Ovary (tissue), 9 donors: Measurements from ENCODE around the gene SCG5. TPM values are rescaled to one million over a fixed set of nuclear protein-coding genes. Genes with fewer than 3 reads are reported as not detected.

Source experiments
- DNase-seq, 5 donors: peaks; one replicate each; pipeline ENCODE4 v3.0.0-alpha.2; 2019 to 2020
- H3K27ac ChIP-seq, 2 donors: fragments of 200-600 bp; one replicate each; pipeline versions ENCODE4 v1.5.1 to v1.8.0; 2019 to 2022
- H3K27me3 ChIP-seq: fragments of 200-600 bp; one replicate; pipeline ENCODE4 v1.8.0; 2022
- H3K36me3 ChIP-seq: fragments of 200-600 bp; sonication (generic); one replicate; pipeline ENCODE4 v1.5.1; 2019
- H3K4me1 ChIP-seq: one replicate; pipeline ENCODE4 v1.8.1; 2013; ENCODE audit warnings: mild to moderate bottlenecking, moderate library complexity; ENCODE audit not compliant: insufficient read depth
- H3K4me3 ChIP-seq: fragments of 200-600 bp; sonication (generic); one replicate; pipeline ENCODE4 v1.5.1; 2017
- H3K9me3 ChIP-seq, 2 donors: fragments of 200-600 bp in 1 of 2; sonication (generic) in 1 of 2; one replicate each; pipeline versions ENCODE4 v1.5.1 to v1.8.1; 2013 to 2019; ENCODE audit warnings: mild to moderate bottlenecking in 1 of 2, moderate library complexity in 1 of 2
- EP300 ChIP-seq: sonication (generic); formaldehyde crosslinking; IDR thresholded peaks from one replicate; pipeline ENCODE4 v1.6.1; 2017; ENCODE audit warnings: antibody characterized with exemption
- POLR2A ChIP-seq: fragments of 450-650 bp; IDR thresholded peaks from one replicate; pipeline ENCODE4 v1.6.1; 2017; ENCODE audit warnings: antibody characterized with exemption, mild to moderate bottlenecking, moderate library complexity
- WGBS, 3 donors: extraction: QIAGEN DNeasy Blood & Tissue Kit in 1 of 3; methylation state at CpG; one replicate each; pipeline versions ENCODE4 v1.1.5 to v1.1.7; 2013 to 2017; 5-methylcytosine and 5-hydroxymethylcytosine counted together
- intact Hi-C, 4 donors: fragments of 100-400 bp; cut with DNase I; formaldehyde crosslinking; loops; one replicate each; pipeline versions ENCODE4 v1.11.0 to v1.15.1; 2022 to 2023
- polyA plus RNA-seq, 2 donors: library from polyadenylated mRNA; stranded (reverse); fragments of 200-250 nt in 1 of 2; fragments of 350-450 nt in 1 of 2; fragmentation: Illumina TruSeq in 1 of 2; extraction: RNeasy Lipid Tissue Mini Kit (QIAGEN cat#74804) in 1 of 2; gene quantifications; one replicate each; pipeline ENCODE4 v1.2.3, GENCODE V29; 2013 to 2014
- total RNA-seq, 7 donors: library from RNA; depleted of rRNA in 2 of 7; stranded (reverse); fragments of >200 nt in 2 of 7; fragmentation: NEBNext Ultra II Directional in 3 of 7; extraction: Animal tissue kit (Norgen Biotek cat#: 25700) in 3 of 7; gene quantifications; one replicate each; pipeline versions ENCODE4 v1.1.0 to v1.2.4, GENCODE V29; 2016 to 2023
- TF ChIP-seq, protein P1 (sequence below), 3 donors: fragments of 450-650 bp in 2 of 3; fragments of 200-600 bp in 1 of 3; IDR thresholded peaks; one replicate each; pipeline versions ENCODE4 v1.5.1 to v1.8.0; 2016 to 2022; ENCODE audit warnings: antibody characterized with exemption in 3 of 3, mild to moderate bottlenecking in 1 of 3
- donor health status: DM: no; HTN: no; CAD: no; lungs with moderate emphysema.
- donor health status: DM: no; HTN: no; CAD: no.
- donor health status: Bipolar disorder and iron deficiency.
- donor health status: DM: yes; HTN: yes; CAD: no.
- donor health status: DM: no; HTN: no; CAD: no.
- donor health status: DM: yes; HTN: yes; CAD: no.

The SCG5 gene
- total and polyA plus RNA-seq, 9 donors: 0.63 to 34.1 (median 3.7) TPM; not detected in 1

DNA sequence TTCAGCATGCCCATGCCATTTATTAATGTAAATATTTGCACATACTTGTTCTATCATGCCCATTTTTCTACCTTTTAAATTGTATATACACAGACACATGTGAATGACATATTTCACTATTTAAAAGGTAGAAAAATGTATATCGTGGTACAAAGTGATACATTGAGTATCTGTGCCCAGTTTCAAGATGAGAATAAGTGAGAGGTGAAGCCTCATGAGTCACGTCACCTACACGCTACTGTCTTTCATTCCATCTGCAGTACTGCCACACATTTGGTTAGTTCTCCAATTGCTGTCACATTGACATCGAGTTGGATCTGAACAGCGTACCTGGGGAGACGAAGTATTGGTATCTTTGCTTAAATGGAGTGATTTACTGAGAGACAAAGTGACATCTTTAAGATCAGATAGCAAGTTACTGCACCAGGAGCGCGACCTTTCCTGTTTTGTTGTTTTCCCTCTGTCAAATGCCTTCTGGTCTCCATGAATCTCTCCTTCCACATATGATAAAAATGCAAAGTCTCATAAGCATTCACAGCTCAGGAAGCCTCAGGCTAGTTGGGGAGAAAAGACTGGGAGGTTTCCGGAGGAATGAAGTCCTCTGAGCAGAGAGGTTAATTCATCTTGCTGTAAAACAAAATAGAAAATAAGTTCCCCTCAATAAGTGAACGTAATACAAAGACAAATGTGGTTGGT is 88.3 kb downstream of the SCG5 start:
- DNase-seq: no peak
- TF ChIP-seq, protein P1, sequence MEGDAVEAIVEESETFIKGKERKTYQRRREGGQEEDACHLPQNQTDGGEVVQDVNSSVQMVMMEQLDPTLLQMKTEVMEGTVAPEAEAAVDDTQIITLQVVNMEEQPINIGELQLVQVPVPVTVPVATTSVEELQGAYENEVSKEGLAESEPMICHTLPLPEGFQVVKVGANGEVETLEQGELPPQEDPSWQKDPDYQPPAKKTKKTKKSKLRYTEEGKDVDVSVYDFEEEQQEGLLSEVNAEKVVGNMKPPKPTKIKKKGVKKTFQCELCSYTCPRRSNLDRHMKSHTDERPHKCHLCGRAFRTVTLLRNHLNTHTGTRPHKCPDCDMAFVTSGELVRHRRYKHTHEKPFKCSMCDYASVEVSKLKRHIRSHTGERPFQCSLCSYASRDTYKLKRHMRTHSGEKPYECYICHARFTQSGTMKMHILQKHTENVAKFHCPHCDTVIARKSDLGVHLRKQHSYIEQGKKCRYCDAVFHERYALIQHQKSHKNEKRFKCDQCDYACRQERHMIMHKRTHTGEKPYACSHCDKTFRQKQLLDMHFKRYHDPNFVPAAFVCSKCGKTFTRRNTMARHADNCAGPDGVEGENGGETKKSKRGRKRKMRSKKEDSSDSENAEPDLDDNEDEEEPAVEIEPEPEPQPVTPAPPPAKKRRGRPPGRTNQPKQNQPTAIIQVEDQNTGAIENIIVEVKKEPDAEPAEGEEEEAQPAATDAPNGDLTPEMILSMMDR (IDR thresholded peaks at IDR 0.05): no peak
- TF ChIP-seq POLR2A: no peak
- no peak for TF ChIP-seq EP300
- Histone ChIP-seq H3K4me3 (no peak overlapping the region), H3K4me1 (no peaks in the 10 kb centered on the region), H3K9me3 (no peaks in the 10 kb centered on the region), H3K36me3 (no peaks in the 10 kb centered on the region), H3K27ac (no peak overlapping the region), H3K27me3 (no peaks in the 10 kb centered on the region)
- 70 to 77% (median 71%) methylated on average over 10 of the region's 10 CpGs for WGBS, 3 donors
- intact Hi-C loops: no loop called here

DNA sequence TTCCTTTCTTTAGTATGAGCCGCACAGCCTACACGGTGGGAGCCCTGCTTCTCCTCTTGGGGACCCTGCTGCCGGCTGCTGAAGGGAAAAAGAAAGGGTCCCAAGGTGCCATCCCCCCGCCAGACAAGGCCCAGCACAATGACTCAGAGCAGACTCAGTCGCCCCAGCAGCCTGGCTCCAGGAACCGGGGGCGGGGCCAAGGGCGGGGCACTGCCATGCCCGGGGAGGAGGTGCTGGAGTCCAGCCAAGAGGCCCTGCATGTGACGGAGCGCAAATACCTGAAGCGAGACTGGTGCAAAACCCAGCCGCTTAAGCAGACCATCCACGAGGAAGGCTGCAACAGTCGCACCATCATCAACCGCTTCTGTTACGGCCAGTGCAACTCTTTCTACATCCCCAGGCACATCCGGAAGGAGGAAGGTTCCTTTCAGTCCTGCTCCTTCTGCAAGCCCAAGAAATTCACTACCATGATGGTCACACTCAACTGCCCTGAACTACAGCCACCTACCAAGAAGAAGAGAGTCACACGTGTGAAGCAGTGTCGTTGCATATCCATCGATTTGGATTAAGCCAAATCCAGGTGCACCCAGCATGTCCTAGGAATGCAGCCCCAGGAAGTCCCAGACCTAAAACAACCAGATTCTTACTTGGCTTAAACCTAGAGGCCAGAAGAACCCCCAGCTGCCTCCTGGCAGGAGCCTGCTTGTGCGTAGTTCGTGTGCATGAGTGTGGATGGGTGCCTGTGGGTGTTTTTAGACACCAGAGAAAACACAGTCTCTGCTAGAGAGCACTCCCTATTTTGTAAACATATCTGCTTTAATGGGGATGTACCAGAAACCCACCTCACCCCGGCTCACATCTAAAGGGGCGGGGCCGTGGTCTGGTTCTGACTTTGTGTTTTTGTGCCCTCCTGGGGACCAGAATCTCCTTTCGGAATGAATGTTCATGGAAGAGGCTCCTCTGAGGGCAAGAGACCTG is 89.5 kb downstream of the SCG5 start:
- 46 to 48% (median 48%) methylated on average over 27 of the region's 27 CpGs for WGBS, 3 donors
- intact Hi-C loops: no loop called here

DNA sequence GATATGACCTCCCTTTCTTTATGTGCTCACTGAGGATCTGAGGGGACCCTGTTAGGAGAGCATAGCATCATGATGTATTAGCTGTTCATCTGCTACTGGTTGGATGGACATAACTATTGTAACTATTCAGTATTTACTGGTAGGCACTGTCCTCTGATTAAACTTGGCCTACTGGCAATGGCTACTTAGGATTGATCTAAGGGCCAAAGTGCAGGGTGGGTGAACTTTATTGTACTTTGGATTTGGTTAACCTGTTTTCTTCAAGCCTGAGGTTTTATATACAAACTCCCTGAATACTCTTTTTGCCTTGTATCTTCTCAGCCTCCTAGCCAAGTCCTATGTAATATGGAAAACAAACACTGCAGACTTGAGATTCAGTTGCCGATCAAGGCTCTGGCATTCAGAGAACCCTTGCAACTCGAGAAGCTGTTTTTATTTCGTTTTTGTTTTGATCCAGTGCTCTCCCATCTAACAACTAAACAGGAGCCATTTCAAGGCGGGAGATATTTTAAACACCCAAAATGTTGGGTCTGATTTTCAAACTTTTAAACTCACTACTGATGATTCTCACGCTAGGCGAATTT is 91.2 kb downstream of the SCG5 start:
- Histone ChIP-seq H3K4me3 (no peak overlapping the region), H3K36me3 (no peaks in the 10 kb centered on the region), H3K27ac (no peak overlapping the region), H3K4me1 (no peaks in the 10 kb centered on the region), H3K27me3 (no peaks in the 10 kb centered on the region), H3K9me3 (no peaks in the 10 kb centered on the region)
- no peak for TF ChIP-seq EP300
- TF ChIP-seq POLR2A: no peak
- TF ChIP-seq, protein P1 (IDR thresholded peaks at IDR 0.05): no peak
- no peak for DNase-seq
- intact Hi-C loops: no loop called here
- 57 to 85% (median 66%) methylated on average over 6 of the region's 6 CpGs for WGBS, 3 donors

More for the DNA sequence above, 89.5 kb downstream of the SCG5 start:
- no peaks in the 10 kb centered on the region for H3K27me3 ChIP-seq
- H3K27ac ChIP-seq: no peak overlapping the region
- no peak overlapping the region for H3K4me3 ChIP-seq
- DNase-seq: peak in 1 of 5 donors; percentile 12
- H3K36me3 ChIP-seq: no peaks in the 10 kb centered on the region
- TF ChIP-seq, protein P1 (IDR thresholded peaks at IDR 0.05): no peak
- H3K4me1 ChIP-seq: no peaks in the 10 kb centered on the region
- H3K9me3 ChIP-seq: no peaks in the 10 kb centered on the region

DNA sequence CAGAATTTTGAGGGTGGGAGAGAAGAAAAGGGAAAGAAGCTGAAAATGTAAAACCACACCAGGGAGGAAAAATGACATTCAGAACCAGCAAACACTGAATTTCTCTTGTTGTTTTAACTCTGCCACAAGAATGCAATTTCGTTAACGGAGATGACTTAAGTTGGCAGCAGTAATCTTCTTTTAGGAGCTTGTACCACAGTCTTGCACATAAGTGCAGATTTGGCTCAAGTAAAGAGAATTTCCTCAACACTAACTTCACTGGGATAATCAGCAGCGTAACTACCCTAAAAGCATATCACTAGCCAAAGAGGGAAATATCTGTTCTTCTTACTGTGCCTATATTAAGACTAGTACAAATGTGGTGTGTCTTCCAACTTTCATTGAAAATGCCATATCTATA is 91.8 kb downstream of the SCG5 start:
- WGBS, 3 donors: 72 to 80% (median 79%) methylated on average over 3 of the region's 3 CpGs
- Histone ChIP-seq H3K27ac (no peak overlapping the region), H3K36me3 (no peaks in the 10 kb centered on the region), H3K9me3 (no peaks in the 10 kb centered on the region), H3K27me3 (no peaks in the 10 kb centered on the region), H3K4me1 (no peaks in the 10 kb centered on the region), H3K4me3 (no peak overlapping the region)
- no peak for DNase-seq
- TF ChIP-seq, protein P1 (IDR thresholded peaks at IDR 0.05): no peak
- intact Hi-C loops: no loop called here
